HG03571 (cell line): ENCODE results near the gene ZNF106.

Experiments used
- ATAC-seq: cut with Tn5 transposase; IDR thresholded peaks from one replicate; pipeline ENCODE4 v1.9.1; 2021; ENCODE audit not compliant: unreplicated experiment

Gene ZNF106

GRCh38 chr15:42490671-42491538 lies at the start of gene ZNF106:
Gene ZNF106 (minus strand): TSS chr15:42491141. CDS start chr15:42472289, 18,852 bp downstream.
- ATAC-seq: peak; percentile 54

DNA sequence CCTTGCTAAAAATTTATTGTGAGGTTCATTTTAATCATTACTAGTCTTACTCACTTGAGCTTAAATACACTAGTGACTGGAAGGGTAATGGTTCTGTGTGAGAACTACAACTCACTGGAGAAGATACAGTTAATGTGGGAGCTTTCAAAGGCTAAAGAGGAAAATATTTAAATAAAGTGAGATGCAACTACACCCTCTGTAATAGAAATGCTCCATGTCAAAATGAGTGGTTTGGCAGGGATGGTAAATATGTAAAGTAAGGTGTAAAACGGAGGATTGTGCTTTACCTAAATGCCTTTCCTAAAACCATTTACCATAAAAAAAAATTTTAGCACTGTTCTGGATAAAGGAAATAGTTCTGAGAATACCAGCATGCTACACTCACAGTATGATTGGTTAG lies 42.3 kb upstream of the ZNF106 start:
- no peak for ATAC-seq

GRCh38 chr15:42528970-42529369 lies 38.0 kb upstream of the ZNF106 start:
- ATAC-seq: no peak

- no peak for ATAC-seq
These were observed 32.4 kb upstream of the ZNF106 start for GRCh38 chr15:42523331-42523730.

DNA sequence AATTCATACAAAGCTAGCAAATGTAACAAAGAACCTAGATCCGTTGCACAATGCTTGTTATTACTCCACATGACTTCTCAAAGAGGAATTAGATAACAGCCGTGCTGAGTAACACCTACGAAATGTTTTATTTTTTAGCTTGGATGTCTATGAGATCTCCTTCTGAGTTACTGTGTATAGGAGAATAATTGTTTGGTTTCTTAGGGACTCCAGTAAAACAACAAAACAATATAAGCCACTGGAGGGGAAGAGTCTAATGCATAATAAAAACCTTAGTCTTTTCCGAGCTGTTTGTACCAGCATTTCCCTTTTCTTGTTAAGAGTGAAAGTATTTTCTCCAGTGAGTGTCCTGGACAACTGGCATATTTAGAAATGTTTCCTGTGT lies 20.1 kb upstream of the ZNF106 start:
- ATAC-seq: no peak

- no peak for ATAC-seq
These were observed 19.5 kb upstream of the ZNF106 start for GRCh38 chr15:42510258-42511006.

DNA sequence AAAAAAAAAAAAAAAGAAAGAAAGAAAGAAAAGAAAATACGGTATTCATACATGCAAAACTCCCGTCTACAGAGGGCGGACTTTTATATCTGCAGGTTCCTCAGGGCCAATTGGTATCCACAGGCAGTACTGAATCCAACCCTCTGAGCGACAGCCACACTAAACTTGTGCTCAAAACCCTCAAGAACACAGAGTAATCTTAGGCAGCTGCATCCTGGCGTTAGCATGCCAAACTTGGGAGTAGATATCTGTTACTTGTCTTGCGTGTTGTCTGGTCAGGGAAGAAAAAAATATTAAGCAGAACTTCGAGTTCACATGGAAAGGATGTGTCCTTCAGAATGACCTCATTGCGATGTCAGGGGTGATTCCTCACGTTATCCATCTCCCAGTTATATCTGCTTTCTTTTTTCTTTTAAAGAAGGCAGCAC lies 17.3 kb upstream of the ZNF106 start:
- no peak for ATAC-seq

GRCh38 chr15:42507514-42507913 lies 16.6 kb upstream of the ZNF106 start:
- no peak for ATAC-seq

DNA sequence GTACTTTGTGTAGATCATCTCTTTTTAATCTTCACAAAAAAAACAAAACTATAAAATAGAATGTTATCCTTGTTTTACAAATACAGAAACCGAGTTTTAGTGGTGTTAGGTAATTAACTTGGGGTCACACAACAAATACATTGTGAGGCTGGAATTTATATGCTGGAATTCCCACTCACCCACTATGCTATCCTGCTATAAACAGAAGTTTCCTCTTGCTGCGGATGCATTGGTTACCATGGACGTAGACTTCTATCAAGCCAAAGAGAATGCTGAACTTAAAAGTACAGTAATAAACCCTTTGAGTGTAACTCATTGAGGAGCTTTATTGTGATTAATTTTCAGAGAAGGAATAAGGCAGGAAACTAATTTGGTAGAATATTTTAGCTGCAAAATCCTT lies 13.7 kb upstream of the ZNF106 start:
- no peak for ATAC-seq

- ATAC-seq: no peak
These were observed 12.9 kb upstream of the ZNF106 start for GRCh38 chr15:42503825-42504224.

DNA sequence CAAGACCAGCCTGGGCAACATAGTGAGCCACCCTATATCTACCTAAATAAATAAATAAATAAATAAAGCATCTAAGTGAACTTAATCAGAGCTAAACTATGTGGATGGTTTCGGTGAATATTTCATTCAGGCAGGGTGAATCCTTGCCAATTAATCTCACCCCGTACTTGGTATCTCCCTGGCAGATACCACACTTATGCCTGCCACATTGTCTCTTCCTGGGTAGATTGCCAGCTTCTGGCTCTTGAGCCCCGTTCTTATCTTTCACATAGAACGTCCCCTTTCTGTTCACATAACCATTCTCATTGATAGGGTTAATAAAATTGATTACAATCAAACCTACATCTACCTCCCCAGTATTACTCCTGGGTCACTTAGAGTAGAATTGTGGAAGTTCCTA lies 11.5 kb upstream of the ZNF106 start:
- ATAC-seq: no peak

DNA sequence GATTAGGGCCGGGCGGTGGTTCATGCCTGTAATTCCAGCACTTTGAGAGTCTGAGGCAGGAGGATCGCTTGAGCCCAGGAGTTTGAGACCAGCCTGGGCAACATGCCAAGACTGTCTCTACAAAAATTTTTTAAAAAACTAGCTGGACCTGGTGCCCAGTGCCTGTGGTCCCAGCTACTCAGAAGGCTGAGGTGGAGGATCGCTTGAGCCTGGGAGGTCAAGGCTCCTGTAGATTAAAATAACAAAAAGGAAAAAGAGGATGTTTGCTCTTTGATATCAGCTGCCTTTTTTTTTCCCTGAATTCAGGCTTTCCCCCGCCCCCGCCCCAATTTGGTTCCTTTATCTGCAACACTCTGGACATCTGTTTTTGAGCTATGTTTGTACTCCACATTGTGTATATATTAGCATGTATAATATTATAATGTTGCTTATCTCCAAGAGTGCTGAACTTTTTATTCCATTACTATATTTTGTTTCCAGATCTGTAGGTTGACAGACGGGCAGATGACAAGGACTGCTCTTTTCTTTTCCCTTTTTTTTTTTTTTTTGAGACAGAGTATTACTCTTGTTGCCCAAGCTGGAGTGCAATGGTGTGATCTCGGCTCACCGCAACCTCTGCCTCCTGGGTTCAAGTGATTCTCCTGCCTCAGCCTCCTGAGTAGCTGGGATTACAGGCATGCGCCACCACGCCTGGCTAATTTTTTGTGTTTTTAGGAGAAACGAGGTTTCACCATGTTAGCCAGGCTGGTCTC lies 9.1 kb upstream of the ZNF106 start:
- no peak for ATAC-seq

- no peak for ATAC-seq
These were observed 7.5 kb upstream of the ZNF106 start for GRCh38 chr15:42498212-42499068.

GRCh38 chr15:42495361-42496212 lies 4.6 kb upstream of the ZNF106 start, which contains the start of gene SNAP23:
Gene SNAP23 (plus strand): TSS chr15:42495634. CDS start chr15:42511847, 16,213 bp downstream.
- peak; percentile 71 for ATAC-seq

DNA sequence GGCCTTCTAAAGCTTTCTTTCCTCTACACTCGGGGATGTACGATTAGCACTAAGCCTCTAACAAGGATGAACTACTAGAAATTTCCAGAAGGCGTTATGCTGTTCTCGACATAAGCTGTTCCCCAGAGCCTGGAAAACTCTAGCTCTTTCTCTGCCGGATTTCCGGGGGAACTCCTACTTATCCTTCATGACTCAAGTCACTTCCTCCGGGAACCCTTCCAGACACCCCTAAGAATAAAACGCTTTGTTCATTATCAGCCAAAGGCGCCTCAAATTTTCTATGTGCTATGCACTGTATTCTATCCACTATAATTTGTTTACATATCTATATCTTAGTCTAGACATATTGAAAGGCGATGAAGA lies 4.0 kb upstream of the ZNF106 start:
- no peak for ATAC-seq

DNA sequence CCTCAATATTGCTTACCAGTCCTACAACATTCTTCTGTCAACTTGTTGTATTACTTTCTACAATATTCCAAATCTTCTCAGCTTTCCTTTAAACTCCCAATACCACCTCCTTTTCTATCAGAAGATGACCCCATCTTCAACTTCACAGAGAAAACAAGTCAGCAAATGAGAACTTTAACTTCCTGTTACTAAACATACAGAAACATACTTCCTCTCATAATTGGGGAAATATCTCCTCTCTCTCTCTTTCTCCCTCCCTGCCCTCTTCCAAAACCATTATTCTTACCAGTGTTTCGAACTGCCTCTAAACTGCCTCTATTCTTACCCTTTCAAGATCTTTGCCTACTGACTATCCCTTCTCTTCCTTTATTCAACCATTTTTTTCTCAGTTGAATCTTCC lies 2.7 kb upstream of the ZNF106 start:
- no peak for ATAC-seq

GRCh38 chr15:42491539-42492225 lies 741 bp upstream of the ZNF106 start:
- no peak for ATAC-seq

DNA sequence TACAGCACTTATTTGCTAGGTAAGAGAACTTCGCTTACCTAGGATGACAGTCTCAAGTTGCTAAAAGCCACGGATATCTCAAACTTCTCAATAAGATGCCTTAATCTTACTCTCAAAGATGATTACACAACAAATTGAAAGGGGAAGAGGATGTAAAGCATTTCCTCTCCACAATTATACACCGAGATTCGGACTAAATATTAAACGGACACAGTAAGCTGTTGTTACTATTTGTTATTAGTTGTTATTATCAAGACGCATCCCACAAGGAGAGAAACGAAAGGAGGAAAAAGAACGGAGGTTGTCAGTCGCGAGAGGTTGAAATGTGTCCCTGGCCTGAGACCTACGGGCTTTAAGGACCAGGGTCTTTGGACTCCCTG lies 660 bp downstream of the ZNF106 start:
- no peak for ATAC-seq

DNA sequence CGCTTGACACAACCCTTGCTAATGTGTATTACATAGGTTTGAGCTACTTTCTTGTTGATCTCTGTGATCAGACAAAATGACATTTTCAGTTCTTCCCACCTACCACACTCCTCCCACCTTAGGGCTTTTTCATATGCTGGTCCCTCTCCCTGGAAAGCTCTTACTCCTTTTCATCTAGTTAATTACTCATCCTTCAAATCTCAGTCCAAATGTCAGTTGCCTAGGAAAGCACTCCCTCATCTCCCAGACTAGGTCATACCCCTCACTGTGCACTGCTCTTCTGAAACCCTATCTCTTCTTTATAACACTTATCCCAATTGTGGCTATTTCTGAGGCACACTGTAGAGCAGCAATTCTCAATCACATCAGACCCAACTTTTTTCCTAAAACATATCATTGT lies 7.3 kb downstream of the ZNF106 start:
- no peak for ATAC-seq
